CD14-positive monocyte (primary cell): ENCODE data around the gene ACTR3. TPM values are rescaled to one million over a fixed set of nuclear protein-coding genes. Genes with fewer than 3 reads are reported as not detected.

Experiments used
- DNase-seq, 3 donors: peaks; one replicate each; pipeline ENCODE4 v3.0.0-alpha.2; 2011 to 2022
- H2AFZ ChIP-seq: 2 replicates; pipeline ENCODE4 v1.6.0; 2012; ENCODE audit warnings: mild to moderate bottlenecking, low read depth, low read length, inconsistent platforms; ENCODE audit not compliant: insufficient read depth, poor library complexity, severe bottlenecking
- H3K27ac ChIP-seq, 2 donors: 1 replicate in 1 of 2; 2 replicates in 1 of 2; pipeline ENCODE4 v1.5.1; 2012 to 2013; ENCODE audit warnings: low read length in 2 of 2, control low read depth in 1 of 2, inconsistent platforms in 1 of 2, low read depth in 1 of 2, mild to moderate bottlenecking in 1 of 2
- H3K27me3 ChIP-seq, 2 donors: one replicate each; pipeline versions ENCODE4 v1.6.0 to v1.6.1; 2011 to 2013; ENCODE audit warnings: low read length in 2 of 2; ENCODE audit not compliant: control insufficient read depth in 2 of 2, insufficient read depth in 2 of 2
- H3K36me3 ChIP-seq, 2 donors: replicated peaks in 1 of 2; 1 replicate in 1 of 2; 2 replicates in 1 of 2; pipeline versions ENCODE4 v1.5.1 to v1.6.1; 2012 to 2013; ENCODE audit warnings: low read length in 2 of 2, control low read depth in 1 of 2, inconsistent platforms in 1 of 2, mild to moderate bottlenecking in 1 of 2; ENCODE audit not compliant: insufficient read depth in 2 of 2, control insufficient read depth in 1 of 2
- H3K4me1 ChIP-seq, 2 donors: 1 replicate in 1 of 2; 2 replicates in 1 of 2; pipeline versions ENCODE4 v1.5.1 to v1.6.1; 2012 to 2013; ENCODE audit warnings: low read length in 2 of 2, control low read depth in 1 of 2, inconsistent platforms in 1 of 2, mild to moderate bottlenecking in 1 of 2, moderate library complexity in 1 of 2; ENCODE audit not compliant: insufficient read depth in 2 of 2, control insufficient read depth in 1 of 2
- H3K4me2 ChIP-seq: replicated peaks from 2 replicates; pipeline ENCODE3; 2012; ENCODE audit warnings: low read length, moderate library complexity, mild to moderate bottlenecking; ENCODE audit not compliant: poor library complexity, severe bottlenecking; ENCODE audit errors: extremely low read depth
- H3K4me3 ChIP-seq, 3 experiments: fragments of 200-600 bp in 1 of 3; sonication (generic) in 1 of 3; replicated peaks in 1 of 3; 1 replicate in 2 of 3; 2 replicates in 1 of 3; pipeline ENCODE4 v1.5.1; 2011 to 2013; ENCODE audit warnings: low read length in 3 of 3, mild to moderate bottlenecking in 3 of 3, control low read depth in 2 of 3, low read depth in 2 of 3, inconsistent platforms in 1 of 3, moderate library complexity in 1 of 3
- H3K79me2 ChIP-seq: 2 replicates; pipeline ENCODE4 v1.6.0; 2012; ENCODE audit warnings: mild to moderate bottlenecking, control low read depth, inconsistent platforms, low read length, moderate library complexity; ENCODE audit not compliant: insufficient read depth
- H3K9ac ChIP-seq: 2 replicates; pipeline ENCODE4 v1.6.0; 2017; ENCODE audit warnings: low read length, mild to moderate bottlenecking; ENCODE audit not compliant: insufficient read depth, poor library complexity, severe bottlenecking
- H3K9me3 ChIP-seq, 2 donors: replicated peaks in 1 of 2; 1 replicate in 1 of 2; 2 replicates in 1 of 2; pipeline versions ENCODE4 v1.5.1 to v1.6.1; 2012 to 2013; ENCODE audit warnings: low read length in 2 of 2, control low read depth in 1 of 2; ENCODE audit not compliant: control insufficient read depth in 1 of 2, insufficient read depth in 1 of 2
- H4K20me1 ChIP-seq: 2 replicates; pipeline ENCODE4 v1.6.0; 2012; ENCODE audit warnings: mild to moderate bottlenecking, low read length, control low read depth, moderate library complexity; ENCODE audit not compliant: insufficient read depth
- H3K27ac Mint-ChIP-seq, 7 donors: one replicate each; pipeline ENCODE4 v1.8.0; 2020; ENCODE audit warnings: mild to moderate bottlenecking in 7 of 7, mixed read lengths in 7 of 7, moderate library complexity in 6 of 7, inconsistent platforms in 2 of 7
- H3K27me3 Mint-ChIP-seq, 3 donors: one replicate each; pipeline ENCODE4 v1.8.0; 2021 to 2022; ENCODE audit warnings: low read depth in 3 of 3, mild to moderate bottlenecking in 3 of 3, mixed read lengths in 3 of 3, moderate library complexity in 3 of 3, inconsistent platforms in 1 of 3
- H3K36me3 Mint-ChIP-seq, 2 donors: one replicate each; pipeline ENCODE4 v1.8.0; 2020; ENCODE audit warnings: mixed read lengths in 2 of 2, inconsistent platforms in 1 of 2, mild to moderate bottlenecking in 1 of 2
- H3K4me1 Mint-ChIP-seq: one replicate; pipeline ENCODE4 v1.8.0; 2020; ENCODE audit warnings: mild to moderate bottlenecking, mixed read lengths
- H3K4me3 Mint-ChIP-seq, 2 donors: one replicate each; pipeline ENCODE4 v1.8.0; 2020; ENCODE audit warnings: mild to moderate bottlenecking in 2 of 2, mixed read lengths in 2 of 2, moderate library complexity in 1 of 2
- H3K9me3 Mint-ChIP-seq, 7 donors: one replicate each; pipeline ENCODE4 v1.8.0; 2020 to 2022; ENCODE audit warnings: mixed read lengths in 7 of 7, mild to moderate bottlenecking in 6 of 7, moderate library complexity in 6 of 7, inconsistent platforms in 2 of 7
- WGBS: methylation state at CpG from one replicate; pipeline ENCODE4 v1.1.5; 2013; ENCODE audit warnings: missing lambda C conversion rate; ENCODE audit not compliant: insufficient coverage; 5-methylcytosine and 5-hydroxymethylcytosine counted together
- intact Hi-C, 2 donors: fragments of 100-400 bp; cut with micrococcal nuclease; formaldehyde crosslinking; loops; one replicate each; pipeline versions ENCODE4 v1.15.0 to v1.15.1; 2023
- polyA plus RNA-seq, 3 donors: library from polyadenylated mRNA; depleted of rRNA in 1 of 3; unstranded in 2 of 3; stranded (reverse) in 1 of 3; fragments of 300-500 nt in 2 of 3; fragments of >200 nt in 1 of 3; fragmentation: Illumina TruSeq in 2 of 3; gene quantifications; 1 replicate in 2 of 3; 2 replicates in 1 of 3; pipeline ENCODE4 v1.2.3, GENCODE V29; 2012 to 2021
- TF ChIP-seq, protein P1 (sequence below): fragments of 200-600 bp; IDR thresholded peaks from one replicate; pipeline ENCODE4 v1.8.0; 2022; ENCODE audit warnings: antibody characterized with exemption, mild to moderate bottlenecking

The ACTR3 gene
- polyA plus RNA-seq, 3 donors = 103 to 557 (median 464) TPM

- Mint-ChIP-seq H3K4me3 (no peak overlapping the region), H3K36me3 (peaks cover 22 to 39% of the 10 kb centered on the region in 2 donors), H3K4me1 (peaks cover 24% of the 10 kb centered on the region), H3K9me3 (no peaks in the 10 kb centered on the region), H3K27me3 (no peaks in the 10 kb centered on the region), H3K27ac (no peak overlapping the region)
- Histone ChIP-seq H4K20me1 (peaks cover 76% of the 10 kb centered on the region), H3K27ac (peak overlapping the region in 1 of 2 donors; percentile 43), H3K79me2 (peaks cover 7% of the 10 kb centered on the region), H3K4me1 (peaks cover 22 to 29% of the 10 kb centered on the region in 2 donors), H3K27me3 (no peaks in the 10 kb centered on the region), H3K9ac (no peak overlapping the region), H2AFZ (no peak overlapping the region), H3K4me3 (no peak overlapping the region), H3K4me2 (no peak overlapping the region), H3K9me3 (no peaks in the 10 kb centered on the region), H3K36me3 (peaks cover 17 to 63% of the 10 kb centered on the region in 2 donors)
- no peak for DNase-seq
- no CpG with 5 or more reads among the region's 5 CpGs for WGBS
- intact Hi-C loops = no loop called here
- TF ChIP-seq, protein P1, sequence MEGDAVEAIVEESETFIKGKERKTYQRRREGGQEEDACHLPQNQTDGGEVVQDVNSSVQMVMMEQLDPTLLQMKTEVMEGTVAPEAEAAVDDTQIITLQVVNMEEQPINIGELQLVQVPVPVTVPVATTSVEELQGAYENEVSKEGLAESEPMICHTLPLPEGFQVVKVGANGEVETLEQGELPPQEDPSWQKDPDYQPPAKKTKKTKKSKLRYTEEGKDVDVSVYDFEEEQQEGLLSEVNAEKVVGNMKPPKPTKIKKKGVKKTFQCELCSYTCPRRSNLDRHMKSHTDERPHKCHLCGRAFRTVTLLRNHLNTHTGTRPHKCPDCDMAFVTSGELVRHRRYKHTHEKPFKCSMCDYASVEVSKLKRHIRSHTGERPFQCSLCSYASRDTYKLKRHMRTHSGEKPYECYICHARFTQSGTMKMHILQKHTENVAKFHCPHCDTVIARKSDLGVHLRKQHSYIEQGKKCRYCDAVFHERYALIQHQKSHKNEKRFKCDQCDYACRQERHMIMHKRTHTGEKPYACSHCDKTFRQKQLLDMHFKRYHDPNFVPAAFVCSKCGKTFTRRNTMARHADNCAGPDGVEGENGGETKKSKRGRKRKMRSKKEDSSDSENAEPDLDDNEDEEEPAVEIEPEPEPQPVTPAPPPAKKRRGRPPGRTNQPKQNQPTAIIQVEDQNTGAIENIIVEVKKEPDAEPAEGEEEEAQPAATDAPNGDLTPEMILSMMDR = no peak
Observed at GRCh38 chr2:113964436-113964835, 74.5 kb downstream of the ACTR3 start.

GRCh38 chr2:113965228-113965627, 75.3 kb downstream of the ACTR3 start:
- no peak overlapping the region for H3K4me3 Mint-ChIP-seq
- no CpG with 5 or more reads among the region's 5 CpGs for WGBS

More at GRCh38 chr2:113965228-113965627, 75.3 kb downstream of the ACTR3 start:
- H3K27me3 Mint-ChIP-seq = no peaks in the 10 kb centered on the region
- H4K20me1 ChIP-seq = peaks cover 68% of the 10 kb centered on the region
- H3K27ac Mint-ChIP-seq = peak overlapping the region in 3 of 7 donors; percentile 26 to 46 (median 35)
- H3K79me2 ChIP-seq = peaks cover 7% of the 10 kb centered on the region
- H3K9me3 ChIP-seq = no peaks in the 10 kb centered on the region
- TF ChIP-seq, protein P1 = no peak
- H3K4me1 ChIP-seq = peaks cover 22 to 29% of the 10 kb centered on the region in 2 donors
- no peak overlapping the region for H3K4me2 ChIP-seq
- H3K4me3 ChIP-seq = no peak overlapping the region
- H3K4me1 Mint-ChIP-seq = peaks cover 24% of the 10 kb centered on the region
- H3K27me3 ChIP-seq = no peaks in the 10 kb centered on the region
- intact Hi-C loops = no loop called here
- peak overlapping the region in 1 of 2 donors; percentile 75 for H3K27ac ChIP-seq
- DNase-seq = no peak
- H3K36me3 ChIP-seq = peaks cover 11 to 63% of the 10 kb centered on the region in 2 donors
- H3K36me3 Mint-ChIP-seq = peaks cover 18 to 38% of the 10 kb centered on the region in 2 donors
- H3K9me3 Mint-ChIP-seq = no peaks in the 10 kb centered on the region
- no peak overlapping the region for H2AFZ ChIP-seq
- H3K9ac ChIP-seq = no peak overlapping the region
